ENCODE data around the gene SCLY. TPM values are rescaled to one million over a fixed set of nuclear protein-coding genes. Genes with fewer than 3 reads are reported as not detected.

Gene SCLY
- total and polyA plus RNA-seq, 2 of the 13 experiments (the other 11 are each of a cell fraction or from before 2014, with no cell fraction given) = 27.9 to 38.6 TPM

- TF ChIP-seq ATF2 (CRISPR knock-in tag; IDR thresholded peaks at IDR 0.05) (no peak), TRIM24 (CRISPR knock-in tag; IDR thresholded peaks at IDR 0.05) (peak; percentile 20; the same call in 1 of the 2 replicates), ZNF672 (CRISPR knock-in tag; IDR thresholded peaks at IDR 0.05) (no peak), MIER2 (CRISPR knock-in tag; IDR thresholded peaks at IDR 0.05) (no peak), U2AF2 (IDR thresholded peaks at IDR 0.05; ENCODE audit: low read depth, low read length) (no peak), ZNF790 (CRISPR knock-in tag; IDR thresholded peaks at IDR 0.05; ENCODE audit: borderline replicate concordance) (no peak)
Observed at GRCh38 chr2:238136820-238137537, 76.2 kb downstream of the SCLY start (continued).

GRCh38 chr2:238137885-238138284 lies 77.1 kb downstream of the SCLY start:
- H3K79me2 ChIP-seq (ENCODE audit: insufficient read depth, low read length) = no peaks in the 10 kb centered on the region
- intact Hi-C loops (cut with micrococcal nuclease; ENCODE audit: unreplicated experiment) = loop anchor here (5.0 kb wide), 1 partner anchor 281 kb away; the partner anchor contains the start of gene RAMP1
- 78% methylated on average over 8 of the region's 13 CpGs for WGBS (ENCODE audit: low lambda C conversion rate)
- TF ChIP-seq ZNF317 (CRISPR knock-in tag; IDR thresholded peaks at IDR 0.05) = no peak
- peak; percentile 5; the same call in 1 of the 2 replicates for TF ChIP-seq ZNF563 (CRISPR knock-in tag; IDR thresholded peaks at IDR 0.05)
- no peak for TF ChIP-seq CAMTA2 (CRISPR knock-in tag; IDR thresholded peaks at IDR 0.05; ENCODE audit: borderline replicate concordance)
- no peak for DNase-seq (ENCODE audit: low spot score)
- ChIA-PET POLR2A (interaction anchor here (0.7 kb wide), 1 partner anchor 11 kb away, joined by 3 read pairs; no protein-coding TSS in a partner anchor), CTCF (ENCODE audit: low intra/inter-chr PET ratio, low total read pairs) (no interaction called here)
- H3K4me2 ChIP-seq (ENCODE audit: low read depth, low read length) = no peak overlapping the region
- FAIRE-seq = no peak
- H2AFZ ChIP-seq (ENCODE audit: low read length) = no peak overlapping the region
- no peak overlapping the region for H3K9ac ChIP-seq (ENCODE audit: insufficient read depth, low read depth, low read length)
- no peak overlapping the region for H3K4me3 ChIP-seq (replicated peaks in 1 of 3; ENCODE audit: insufficient read depth in 1 of 3, low read depth in 2 of 3, low read length in 3 of 3)
- no peaks in the 10 kb centered on the region for H3K36me3 ChIP-seq (replicated peaks in 1 of 2; ENCODE audit: control insufficient read depth in 1 of 2, insufficient read depth in 2 of 2, low read length in 2 of 2)
- no peak overlapping the region for H3K27ac ChIP-seq (ENCODE audit: extremely low read length, insufficient read depth, low read length)
- H3K4me1 ChIP-seq (ENCODE audit: insufficient read depth, low read length) = peaks cover 53% of the 10 kb centered on the region
- no peak for ATAC-seq
- no peaks in the 10 kb centered on the region for H3K9me3 ChIP-seq (ENCODE audit: low read length)
- in situ Hi-C loops (cut with HindIII; ENCODE audit: extremely low pct_ligation_motif_present, low pct_unique_long_range_greater_than_20kb) = no loop called here
- peaks cover 9 to 43% of the 10 kb centered on the region in 2 experiments; a peak in 4 of 5 replicates for H3K27me3 ChIP-seq (ENCODE audit: control insufficient read depth in 1 of 2, insufficient read depth in 2 of 2, low read length in 2 of 2)
- no peaks in the 10 kb centered on the region for H4K20me1 ChIP-seq (ENCODE audit: insufficient read depth, low read length)
- no TSS peak for BruUV-seq (replicated peaks)
